ENCODE data around the gene CTNNBIP1.

The CTNNBIP1 gene

DNA sequence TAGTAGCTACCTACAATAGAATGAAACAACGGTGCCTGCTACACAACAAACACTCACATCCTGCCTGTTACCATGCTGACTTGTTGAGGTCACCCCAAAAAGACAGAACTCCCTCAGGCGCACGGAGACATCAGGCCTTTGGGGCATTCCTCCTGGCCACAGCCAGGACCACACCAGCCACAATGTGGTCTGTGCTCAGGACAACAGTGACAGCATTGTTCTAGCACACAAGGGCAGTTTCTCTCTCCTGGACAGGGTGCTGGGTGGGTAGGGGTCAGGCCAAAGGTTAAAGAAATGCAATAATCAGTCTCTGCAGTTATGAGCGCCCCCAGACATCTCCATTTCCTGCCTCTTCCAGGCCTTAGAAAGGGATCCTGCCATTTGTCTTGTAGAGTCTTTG, 39.5 kb downstream of the CTNNBIP1 start:
- TF ChIP-seq, protein P1, sequence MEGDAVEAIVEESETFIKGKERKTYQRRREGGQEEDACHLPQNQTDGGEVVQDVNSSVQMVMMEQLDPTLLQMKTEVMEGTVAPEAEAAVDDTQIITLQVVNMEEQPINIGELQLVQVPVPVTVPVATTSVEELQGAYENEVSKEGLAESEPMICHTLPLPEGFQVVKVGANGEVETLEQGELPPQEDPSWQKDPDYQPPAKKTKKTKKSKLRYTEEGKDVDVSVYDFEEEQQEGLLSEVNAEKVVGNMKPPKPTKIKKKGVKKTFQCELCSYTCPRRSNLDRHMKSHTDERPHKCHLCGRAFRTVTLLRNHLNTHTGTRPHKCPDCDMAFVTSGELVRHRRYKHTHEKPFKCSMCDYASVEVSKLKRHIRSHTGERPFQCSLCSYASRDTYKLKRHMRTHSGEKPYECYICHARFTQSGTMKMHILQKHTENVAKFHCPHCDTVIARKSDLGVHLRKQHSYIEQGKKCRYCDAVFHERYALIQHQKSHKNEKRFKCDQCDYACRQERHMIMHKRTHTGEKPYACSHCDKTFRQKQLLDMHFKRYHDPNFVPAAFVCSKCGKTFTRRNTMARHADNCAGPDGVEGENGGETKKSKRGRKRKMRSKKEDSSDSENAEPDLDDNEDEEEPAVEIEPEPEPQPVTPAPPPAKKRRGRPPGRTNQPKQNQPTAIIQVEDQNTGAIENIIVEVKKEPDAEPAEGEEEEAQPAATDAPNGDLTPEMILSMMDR (IDR thresholded peaks at IDR 0.05; ENCODE audit: low read depth, low read length), result no peak
- Histone ChIP-seq H3K36me3 (no peaks in the 10 kb centered on the region), H3K4me3 (ENCODE audit: low read depth, low read length) (no peak overlapping the region), H3K9me3 (ENCODE audit: severe bottlenecking) (no peaks in the 10 kb centered on the region), H3K27ac (no peak overlapping the region), H3K27me3 (ENCODE audit: insufficient read depth, low read depth, severe bottlenecking) (no peaks in the 10 kb centered on the region)
- no peak for DNase-seq

DNA sequence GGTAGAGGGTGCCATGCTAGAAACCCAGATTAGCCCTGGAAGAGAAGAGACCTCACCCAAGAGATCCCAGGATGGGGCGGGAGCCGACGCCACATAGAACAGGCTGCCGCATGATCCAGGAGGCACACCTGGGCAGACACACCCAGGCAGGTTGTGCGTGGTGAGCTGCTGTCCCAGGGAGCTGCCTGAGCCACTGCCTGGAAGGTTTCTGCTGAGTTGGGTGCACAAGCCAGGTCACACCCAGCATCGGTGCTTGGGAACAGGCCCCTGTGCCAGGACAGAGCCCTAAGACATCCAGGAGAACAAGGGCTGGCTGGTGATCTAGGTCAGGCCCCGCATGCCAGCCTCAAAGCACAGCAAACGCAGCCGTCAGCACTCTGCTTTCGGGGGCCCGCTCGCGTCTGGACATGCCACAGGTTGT, 40.2 kb downstream of the CTNNBIP1 start:
- TF ChIP-seq, protein P1 (IDR thresholded peaks at IDR 0.05; ENCODE audit: low read depth, low read length), result no peak
- no peak for DNase-seq

DNA sequence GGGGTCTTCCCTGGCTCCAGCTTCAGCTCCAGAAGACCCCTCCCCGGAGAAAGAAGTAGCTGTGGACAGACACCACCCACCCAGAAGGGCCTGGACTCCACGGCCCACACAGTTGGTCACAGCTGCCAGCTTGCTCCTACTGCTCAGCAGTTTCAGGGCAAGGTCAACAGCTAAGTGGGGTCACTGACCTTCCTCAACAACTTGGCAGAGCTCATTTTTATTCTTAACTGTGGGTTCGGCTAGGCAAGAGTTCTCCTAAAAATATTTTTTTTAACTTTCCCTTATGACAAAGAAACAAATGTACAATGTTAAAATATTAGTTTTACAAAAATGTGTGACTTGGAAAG, 41.9 kb downstream of the CTNNBIP1 start:
- H3K9me3 ChIP-seq (ENCODE audit: severe bottlenecking), result no peaks in the 10 kb centered on the region
- no peaks in the 10 kb centered on the region for H3K27me3 ChIP-seq (ENCODE audit: insufficient read depth, low read depth, severe bottlenecking)
- no peak overlapping the region for H3K27ac ChIP-seq
- H3K36me3 ChIP-seq, result no peaks in the 10 kb centered on the region
- no peak for DNase-seq
- no peak overlapping the region for H3K4me3 ChIP-seq (ENCODE audit: low read depth, low read length)
- TF ChIP-seq, protein P1 (IDR thresholded peaks at IDR 0.05; ENCODE audit: low read depth, low read length), result no peak

More for the DNA sequence above, 40.2 kb downstream of the CTNNBIP1 start:
- H3K27me3 ChIP-seq (ENCODE audit: insufficient read depth, low read depth, severe bottlenecking), result no peaks in the 10 kb centered on the region
- no peak overlapping the region for H3K4me3 ChIP-seq (ENCODE audit: low read depth, low read length)
- no peaks in the 10 kb centered on the region for H3K9me3 ChIP-seq (ENCODE audit: severe bottlenecking)
- H3K36me3 ChIP-seq, result no peaks in the 10 kb centered on the region
- no peak overlapping the region for H3K27ac ChIP-seq

GRCh38 chr1:9867408-9868243, 42.4 kb downstream of the CTNNBIP1 start:
- Histone ChIP-seq H3K4me3 (ENCODE audit: low read depth, low read length) (no peak overlapping the region), H3K9me3 (ENCODE audit: severe bottlenecking) (no peaks in the 10 kb centered on the region), H3K27me3 (ENCODE audit: insufficient read depth, low read depth, severe bottlenecking) (no peaks in the 10 kb centered on the region), H3K36me3 (no peaks in the 10 kb centered on the region), H3K27ac (peak overlapping the region; percentile 28)
- TF ChIP-seq, protein P1 (IDR thresholded peaks at IDR 0.05; ENCODE audit: low read depth, low read length), result peak; percentile 97
- DNase-seq, result peak; percentile 78

DNA sequence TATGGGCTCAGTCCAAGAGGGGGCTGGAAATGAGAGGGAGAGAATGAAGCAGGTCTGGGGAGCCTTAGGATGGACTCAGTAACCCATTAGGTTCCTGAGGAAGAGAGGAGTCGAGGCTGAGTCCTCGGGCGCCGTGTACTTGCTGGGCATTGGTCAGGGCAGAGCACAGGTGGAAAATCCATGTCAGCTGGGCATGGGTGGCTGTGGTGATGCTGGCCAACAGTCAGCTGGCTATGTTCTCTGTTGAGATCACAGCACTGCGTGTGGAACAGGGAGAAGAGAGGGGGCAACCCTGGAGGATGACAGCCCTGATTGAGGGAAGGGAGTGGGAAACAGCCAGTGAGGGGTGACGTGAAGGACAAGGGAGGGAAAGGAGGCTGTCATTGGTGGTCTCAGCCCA, 43.2 kb downstream of the CTNNBIP1 start:
- Histone ChIP-seq H3K9me3 (ENCODE audit: severe bottlenecking) (no peaks in the 10 kb centered on the region), H3K27me3 (ENCODE audit: insufficient read depth, low read depth, severe bottlenecking) (no peaks in the 10 kb centered on the region), H3K4me3 (ENCODE audit: low read depth, low read length) (no peak overlapping the region), H3K36me3 (no peaks in the 10 kb centered on the region), H3K27ac (peak overlapping the region; percentile 28)
- DNase-seq, result no peak
- TF ChIP-seq, protein P1 (IDR thresholded peaks at IDR 0.05; ENCODE audit: low read depth, low read length), result no peak

DNA sequence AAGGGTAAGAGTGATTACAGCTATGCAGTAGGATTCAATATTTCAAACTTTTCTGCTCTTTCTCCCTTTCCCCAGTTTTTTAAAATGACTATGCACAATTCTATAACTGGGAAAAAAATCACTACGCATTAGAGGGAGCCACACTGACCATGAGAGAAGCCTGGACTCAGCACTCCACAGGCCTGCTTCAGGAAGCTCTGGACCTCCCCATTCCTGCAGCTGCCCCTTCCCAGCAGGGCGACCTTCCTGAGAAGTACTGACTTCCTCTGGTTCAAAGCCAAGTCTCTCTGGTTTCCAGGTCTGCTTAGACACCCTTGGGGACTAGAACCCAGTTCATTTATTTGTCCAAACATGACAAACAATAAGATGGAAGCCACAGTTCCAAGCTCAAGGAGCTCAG, 44.3 kb downstream of the CTNNBIP1 start:
- DNase-seq, result no peak
- no peak overlapping the region for H3K27ac ChIP-seq
- H3K9me3 ChIP-seq (ENCODE audit: severe bottlenecking), result no peaks in the 10 kb centered on the region
- TF ChIP-seq, protein P1 (IDR thresholded peaks at IDR 0.05; ENCODE audit: low read depth, low read length), result no peak
- no peaks in the 10 kb centered on the region for H3K36me3 ChIP-seq
- no peaks in the 10 kb centered on the region for H3K27me3 ChIP-seq (ENCODE audit: insufficient read depth, low read depth, severe bottlenecking)
- no peak overlapping the region for H3K4me3 ChIP-seq (ENCODE audit: low read depth, low read length)

Data from WERI-Rb-1 (cell line).